Left renal cortex interstitium (tissue), 4 donors: ENCODE data around the gene TTC27. TPM values are rescaled to one million over a fixed set of nuclear protein-coding genes. Genes with fewer than 3 reads are reported as not detected.
"Not testable (repeated sequence)": the region's sequence is repeated elsewhere in the genome, so short reads cannot be mapped to it uniquely, and the experiment has no call there.

Experiments used
- DNase-seq, 4 donors: peaks; one replicate each; pipeline ENCODE4 v3.0.0-alpha.2; 2013; ENCODE audit warnings: low read depth in 4 of 4, low spot score in 2 of 4, missing footprints in 1 of 4
- polyA plus RNA-seq, 4 donors: library from polyadenylated mRNA; unstranded; fragments of 120-200 nt; gene quantifications; one replicate each; pipeline ENCODE4 v1.2.1, GENCODE V29; 2013; ENCODE audit not compliant: insufficient read length in 4 of 4

Gene TTC27
- polyA plus RNA-seq, 4 donors, result 19.4 to 25.7 (median 23.0) TPM

DNA sequence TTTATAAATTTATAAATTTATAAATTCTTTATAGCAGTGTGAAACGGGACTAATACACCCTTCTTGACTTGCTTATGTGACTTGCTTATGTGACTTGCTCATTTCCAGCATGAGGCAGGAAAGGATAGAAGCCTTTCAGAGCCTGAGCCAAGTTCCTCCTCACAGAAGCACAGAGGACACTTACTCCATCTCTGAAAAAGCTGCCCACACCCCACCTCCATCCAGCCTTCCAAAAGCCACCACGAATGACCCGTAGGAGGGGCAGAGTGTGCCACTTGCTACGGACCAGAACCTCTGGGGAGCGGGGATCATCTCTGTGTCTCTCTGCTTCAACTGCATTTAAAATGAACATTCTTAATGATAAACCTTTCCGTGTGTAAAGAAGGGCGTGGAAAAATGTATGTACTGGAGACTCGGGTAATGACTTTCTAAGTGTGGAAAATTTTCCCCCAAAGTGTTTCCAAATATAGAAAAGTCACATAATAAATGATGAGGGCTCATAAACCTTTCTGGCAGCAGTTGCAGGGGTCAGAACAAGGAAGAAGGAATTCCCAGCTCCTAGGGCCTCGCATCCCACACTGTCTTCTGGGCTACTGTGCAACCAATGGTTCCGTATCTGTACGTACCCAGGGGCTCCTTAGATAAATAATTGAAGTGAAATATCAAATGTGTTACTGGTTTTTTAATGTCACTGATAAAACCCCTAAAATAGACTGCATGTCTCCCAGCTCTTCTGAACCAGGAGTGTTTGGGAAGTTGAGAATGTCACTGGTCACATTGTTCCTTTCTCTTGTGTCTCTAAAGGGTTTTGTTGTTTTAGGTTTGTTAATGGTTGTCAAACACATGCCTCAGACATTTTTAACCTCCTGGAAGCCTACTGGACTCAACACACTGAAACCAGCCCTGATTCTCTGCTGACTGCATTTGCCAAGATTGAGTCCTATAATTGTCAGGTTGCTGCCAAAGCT lies 214.4 kb downstream of the TTC27 start:
- DNase-seq, result no peak

- DNase-seq, result no peak
Measured at GRCh38 chr2:32843699-32844098, 215.8 kb downstream of the TTC27 start.

GRCh38 chr2:32844253-32844652 lies 216.4 kb downstream of the TTC27 start:
- DNase-seq, result no peak

DNA sequence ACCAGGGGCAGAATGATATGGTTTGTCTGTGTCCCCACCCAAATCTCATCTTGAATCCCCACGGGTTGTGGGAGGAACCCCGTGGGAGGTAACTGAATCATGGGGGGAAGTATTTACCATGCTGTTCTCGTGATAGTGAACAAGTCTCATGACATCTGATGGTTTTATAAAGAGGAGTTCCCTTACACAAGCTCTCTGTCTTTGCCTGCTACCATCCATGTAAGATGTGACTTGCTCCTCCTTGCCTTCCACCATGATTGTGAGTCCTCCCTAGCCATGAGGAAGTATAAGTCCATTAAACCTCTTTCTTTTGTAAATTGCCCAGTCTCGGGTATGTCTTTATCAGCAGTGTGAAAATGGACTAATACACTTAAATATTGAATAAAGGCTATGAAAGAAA lies 218.4 kb downstream of the TTC27 start:
- DNase-seq, result not testable (repeated sequence)

GRCh38 chr2:32847734-32848133 lies 219.9 kb downstream of the TTC27 start:
- DNase-seq, result no peak

GRCh38 chr2:32849456-32850194 lies 221.8 kb downstream of the TTC27 start:
- DNase-seq, result no peak

DNA sequence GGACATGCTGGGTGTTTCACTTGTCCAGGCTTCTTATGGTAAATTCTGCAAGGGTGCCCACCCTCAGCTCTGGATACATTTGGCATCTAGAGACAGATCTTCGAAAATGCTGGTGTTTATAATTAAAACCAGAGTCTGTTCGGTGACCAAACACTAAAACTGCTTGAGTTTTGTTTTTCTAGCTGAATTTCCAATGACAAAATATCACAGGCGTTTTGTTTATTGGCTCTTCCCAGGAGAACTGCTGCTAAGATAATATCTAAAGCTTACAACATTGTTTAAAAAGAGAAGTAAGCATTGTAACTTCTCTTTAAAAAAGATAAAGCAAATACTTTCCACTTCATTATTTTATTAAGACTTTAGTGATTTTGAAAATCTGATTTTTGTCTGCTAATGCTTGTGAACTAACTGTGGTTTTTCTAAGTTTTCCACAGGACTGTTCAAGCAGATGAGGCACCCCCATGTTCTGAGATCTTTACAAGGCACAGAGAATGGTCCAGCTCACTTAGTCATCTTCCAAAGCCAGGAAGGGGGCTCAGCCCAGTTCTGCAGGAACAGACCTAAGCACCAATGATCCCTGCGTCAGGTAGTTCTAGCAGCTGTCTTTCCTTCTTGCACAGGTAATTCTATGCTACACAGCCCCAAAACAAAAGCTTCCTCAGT lies 224.1 kb downstream of the TTC27 start:
- DNase-seq, result no peak

GRCh38 chr2:32852856-32853255 lies 225.0 kb downstream of the TTC27 start:
- no peak for DNase-seq

- no peak for DNase-seq
Measured at GRCh38 chr2:32856891-32857290, 229.0 kb downstream of the TTC27 start.

DNA sequence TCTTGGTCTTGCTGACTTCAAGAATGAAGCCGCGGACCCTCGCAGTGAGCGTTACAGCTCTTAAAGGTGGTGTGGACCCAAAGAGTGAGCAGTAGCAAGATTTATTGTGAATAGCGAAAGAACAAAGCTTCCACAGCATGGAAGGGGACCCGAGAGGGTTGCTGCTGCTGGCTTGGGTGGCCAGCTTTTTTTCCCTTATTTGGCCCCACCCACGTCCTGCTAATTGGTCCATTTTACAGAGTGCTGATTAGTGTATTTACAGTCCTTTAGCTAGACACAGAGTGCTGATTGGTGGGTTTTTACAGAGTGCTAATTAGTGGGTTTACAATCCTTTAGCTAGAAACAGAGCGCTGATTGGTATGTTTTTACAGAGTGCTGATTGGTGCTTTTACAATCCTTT lies 230.9 kb downstream of the TTC27 start:
- DNase-seq, result no peak

GRCh38 chr2:32860385-32860784 lies 232.5 kb downstream of the TTC27 start:
- no peak for DNase-seq

DNA sequence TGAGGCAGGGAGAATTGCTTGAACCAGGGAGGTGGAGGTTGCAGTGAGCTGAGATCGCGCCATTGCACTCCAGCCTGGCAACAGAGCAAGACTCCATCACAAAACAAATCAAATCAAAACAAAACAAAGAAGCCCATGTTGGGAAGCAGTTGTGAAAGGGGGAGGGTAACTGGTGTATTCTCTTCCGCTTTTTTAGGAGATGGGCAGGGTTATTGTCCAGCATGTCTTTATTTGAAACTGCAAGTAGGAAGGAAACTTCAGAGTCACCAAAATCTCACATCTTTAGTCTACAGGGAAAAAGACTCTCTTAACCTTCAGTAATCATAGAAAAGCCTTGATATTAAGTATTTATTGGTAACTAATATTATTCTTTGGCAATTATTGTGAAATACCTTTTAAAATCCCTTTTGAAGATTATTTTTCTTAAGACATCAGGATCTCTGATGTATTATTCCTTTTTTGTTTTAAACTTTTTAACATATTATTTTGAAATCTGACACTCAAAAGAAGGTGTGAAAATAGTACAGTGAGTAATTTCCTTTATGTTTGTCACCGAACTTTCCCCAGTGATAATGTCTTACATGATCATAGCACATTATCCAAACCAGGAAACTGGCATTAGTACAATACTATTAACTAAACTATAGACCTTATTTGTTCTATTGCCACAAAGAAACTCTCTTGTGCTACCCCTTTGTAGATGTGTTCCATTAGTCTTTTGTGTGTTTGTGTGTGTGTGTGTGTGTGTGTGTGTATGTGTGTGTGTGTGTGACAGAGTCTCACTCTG lies 234.6 kb downstream of the TTC27 start:
- DNase-seq, result no peak

GRCh38 chr2:32863326-32863725 lies 235.5 kb downstream of the TTC27 start:
- DNase-seq, result no peak

- no peak for DNase-seq
Measured at GRCh38 chr2:32863803-32864202, 236.0 kb downstream of the TTC27 start.

- no peak for DNase-seq
Measured at GRCh38 chr2:32864334-32865111, 236.7 kb downstream of the TTC27 start.

DNA sequence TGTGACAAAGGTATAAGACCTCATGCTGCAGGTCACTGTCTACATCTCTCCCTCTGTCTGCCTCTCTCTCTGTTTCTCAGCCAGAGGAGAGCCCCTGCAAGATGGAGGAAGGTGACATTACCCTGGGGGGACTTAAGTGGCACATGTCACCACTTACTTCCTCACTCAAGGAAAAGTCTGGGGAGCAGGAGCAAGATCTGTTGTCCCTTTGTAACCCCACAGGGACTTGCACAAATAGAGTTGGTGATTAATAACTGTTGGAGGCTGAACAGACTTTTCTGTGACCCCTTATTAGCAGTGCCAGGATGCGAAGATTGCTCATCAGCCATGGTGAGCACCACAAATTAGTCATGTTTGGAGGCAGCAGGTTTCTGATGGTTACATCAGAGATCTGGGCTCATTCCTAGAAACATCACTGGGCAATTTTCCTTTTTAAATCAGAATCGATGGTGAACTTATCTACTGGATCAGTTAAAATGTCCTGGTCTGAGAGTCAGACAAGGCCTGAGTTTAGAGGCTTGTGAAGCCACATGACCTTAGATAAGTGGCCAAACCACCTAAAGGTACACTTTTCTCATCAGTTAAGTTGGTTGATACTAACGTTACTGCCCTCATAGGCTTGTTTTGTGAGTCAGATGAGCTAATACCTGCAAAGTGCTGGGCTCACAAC lies 237.7 kb downstream of the TTC27 start:
- no peak for DNase-seq

DNA sequence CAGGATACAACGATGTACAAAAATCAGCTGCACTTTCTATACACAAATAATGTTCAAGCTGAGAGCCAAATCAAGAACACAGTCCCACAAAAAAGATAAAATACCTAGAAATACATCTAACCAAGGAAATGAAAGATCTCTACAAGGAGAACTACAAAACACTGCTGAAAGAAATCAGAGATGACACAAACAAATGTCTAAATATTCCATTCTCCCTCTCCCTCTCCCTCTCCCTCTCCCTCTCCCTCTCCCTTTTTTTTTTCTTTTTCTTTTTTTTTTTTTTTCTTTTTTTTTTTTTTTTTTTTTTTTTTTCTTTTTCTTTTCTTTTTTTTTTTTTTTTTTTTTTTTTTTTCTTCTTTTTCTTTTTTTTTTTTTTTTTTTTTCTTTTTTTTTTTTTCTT lies 238.6 kb downstream of the TTC27 start:
- DNase-seq, result not testable (repeated sequence)
